ENCODE results near the gene CCDC12.

CCDC12 gene

DNA sequence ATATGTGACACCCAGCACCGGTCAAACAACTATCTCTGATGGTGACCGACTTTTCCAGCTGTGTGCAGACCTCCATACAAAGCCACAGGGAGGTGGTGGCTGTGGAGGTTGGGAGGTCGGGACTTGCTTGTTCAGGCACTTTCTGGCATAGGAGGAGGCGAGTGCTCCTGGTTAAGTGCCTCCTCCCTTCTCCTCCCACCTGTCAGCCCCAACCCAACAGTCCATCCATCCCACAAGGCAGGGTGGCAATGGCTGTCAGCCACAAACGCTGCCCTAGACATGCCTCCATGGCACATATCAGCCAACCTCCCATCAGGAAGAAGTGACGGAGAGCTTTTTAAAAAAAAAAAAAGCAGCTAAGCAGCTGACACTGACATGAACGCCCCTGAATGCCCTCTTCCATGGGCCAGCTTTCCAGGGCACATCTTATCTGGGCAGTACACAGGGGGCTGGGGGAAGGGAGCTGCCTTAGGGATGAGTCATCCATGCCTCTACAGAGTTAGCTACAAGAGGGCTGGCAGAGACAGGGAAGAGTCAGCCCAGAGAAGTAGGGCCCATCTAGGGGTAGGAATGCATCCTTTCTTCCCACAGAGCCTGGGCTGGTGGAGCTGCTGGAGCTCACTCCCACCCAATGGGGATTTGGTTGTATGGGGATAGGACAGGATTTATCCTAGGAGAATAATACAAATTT is 41.2 kb downstream of the CCDC12 start:
- no peak for DNase-seq

DNA sequence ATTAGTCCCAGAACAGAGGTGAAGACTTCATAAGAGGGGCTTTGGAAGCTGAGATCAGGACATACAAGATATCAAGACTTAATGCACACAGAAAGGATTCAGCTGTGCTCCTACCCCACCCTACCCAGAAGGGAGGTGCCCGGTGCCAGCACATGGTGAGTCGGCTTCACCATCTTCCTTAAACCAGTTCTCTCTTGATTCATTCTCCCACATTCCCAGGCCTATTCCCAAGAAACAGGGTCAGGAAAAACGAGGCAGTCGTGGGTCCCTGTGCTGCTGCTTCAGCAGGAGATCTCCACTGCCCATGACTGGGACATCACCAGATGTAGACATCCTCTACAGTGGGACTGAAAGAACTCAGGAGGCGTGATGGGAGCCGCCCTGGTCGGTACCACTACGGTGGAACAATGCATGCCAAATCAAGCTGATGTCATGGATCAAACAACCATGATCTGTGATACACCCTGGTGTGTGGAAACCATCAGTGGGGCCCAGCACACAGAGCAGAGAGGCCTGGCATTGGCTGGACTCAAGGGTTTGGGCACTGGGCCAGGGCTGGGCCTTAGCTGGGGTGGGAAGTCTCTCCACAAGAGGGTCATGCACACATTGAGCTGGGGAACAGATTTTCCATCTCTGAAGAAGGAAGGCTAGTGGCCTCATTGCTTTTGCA is 41.9 kb downstream of the CCDC12 start:
- no peak for DNase-seq

DNA sequence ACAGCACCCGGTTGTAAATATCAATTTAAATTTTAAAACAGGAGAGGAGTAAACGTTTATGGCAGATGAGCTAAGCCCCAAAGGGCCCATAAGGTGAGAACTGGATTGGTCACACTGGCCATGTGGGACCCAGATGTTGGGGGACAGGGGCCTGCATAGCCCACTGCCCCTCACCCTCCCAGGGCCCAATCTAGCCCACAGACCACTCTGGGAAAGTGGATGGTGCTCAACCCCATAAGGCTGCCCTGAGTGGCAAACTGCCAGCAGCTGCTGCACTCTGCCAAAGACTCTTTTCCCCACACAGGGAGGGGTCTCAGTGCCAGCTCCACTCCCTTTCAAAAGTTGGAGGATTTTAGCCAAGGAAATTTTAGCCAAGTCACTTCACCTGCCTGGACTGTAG is 42.5 kb downstream of the CCDC12 start:
- DNase-seq = no peak

DNA sequence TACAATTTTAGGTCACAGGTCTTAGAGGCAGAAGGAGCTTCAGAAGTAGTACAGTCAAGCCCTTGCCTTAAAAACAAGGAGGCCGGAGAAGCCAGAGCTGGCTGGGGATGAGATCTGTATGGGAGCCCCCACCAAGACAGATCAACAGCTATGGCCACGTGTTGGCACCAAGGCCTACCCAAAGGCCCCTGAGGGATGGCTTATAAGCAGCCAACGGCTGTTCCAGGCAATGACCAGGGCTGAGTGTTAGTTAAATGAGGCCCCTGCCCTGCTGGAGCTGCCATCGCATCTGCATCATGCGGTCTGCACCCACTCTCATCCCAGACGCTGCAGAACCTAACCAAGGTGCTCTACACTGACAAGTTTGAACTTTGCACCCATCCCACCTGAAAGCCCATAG is 43.3 kb downstream of the CCDC12 start:
- no peak for DNase-seq

DNA sequence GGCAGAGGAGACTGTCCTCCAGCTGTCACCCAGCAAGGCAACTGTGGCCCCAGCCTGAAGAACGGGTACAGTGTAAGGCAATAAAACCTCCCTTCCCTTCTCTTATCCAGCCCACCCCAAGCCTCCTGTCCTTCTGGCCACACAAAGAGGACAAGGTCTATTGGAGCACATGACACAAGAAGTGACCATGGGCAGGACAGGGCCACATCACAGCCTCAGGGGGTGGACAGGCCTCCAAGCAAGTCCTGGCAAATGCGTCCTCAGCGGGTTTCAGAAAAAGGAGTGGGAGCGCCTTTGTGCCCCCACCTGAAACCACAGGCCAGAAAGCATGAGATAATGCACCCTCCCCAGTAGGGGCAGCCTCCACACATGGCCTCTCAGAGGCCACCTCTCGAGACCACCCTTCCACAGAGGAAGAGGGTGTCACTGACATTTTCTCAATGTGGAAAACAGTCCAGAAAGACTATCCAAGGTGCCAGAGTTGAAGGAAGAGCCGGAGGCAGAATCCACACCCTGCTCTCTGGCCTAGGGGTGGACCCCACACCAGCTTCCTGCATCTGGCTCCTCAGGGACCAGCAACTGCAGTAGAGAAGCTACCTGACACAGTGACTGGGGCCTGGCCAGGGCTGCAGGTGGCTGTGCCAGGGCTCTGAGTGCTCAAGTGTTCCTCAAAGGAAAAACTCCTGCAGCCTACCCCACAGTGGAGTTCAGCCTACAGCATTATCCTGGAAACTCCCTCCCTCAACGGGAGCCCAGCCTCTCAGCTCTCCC is 43.9 kb downstream of the CCDC12 start:
- DNase-seq = no peak

DNA sequence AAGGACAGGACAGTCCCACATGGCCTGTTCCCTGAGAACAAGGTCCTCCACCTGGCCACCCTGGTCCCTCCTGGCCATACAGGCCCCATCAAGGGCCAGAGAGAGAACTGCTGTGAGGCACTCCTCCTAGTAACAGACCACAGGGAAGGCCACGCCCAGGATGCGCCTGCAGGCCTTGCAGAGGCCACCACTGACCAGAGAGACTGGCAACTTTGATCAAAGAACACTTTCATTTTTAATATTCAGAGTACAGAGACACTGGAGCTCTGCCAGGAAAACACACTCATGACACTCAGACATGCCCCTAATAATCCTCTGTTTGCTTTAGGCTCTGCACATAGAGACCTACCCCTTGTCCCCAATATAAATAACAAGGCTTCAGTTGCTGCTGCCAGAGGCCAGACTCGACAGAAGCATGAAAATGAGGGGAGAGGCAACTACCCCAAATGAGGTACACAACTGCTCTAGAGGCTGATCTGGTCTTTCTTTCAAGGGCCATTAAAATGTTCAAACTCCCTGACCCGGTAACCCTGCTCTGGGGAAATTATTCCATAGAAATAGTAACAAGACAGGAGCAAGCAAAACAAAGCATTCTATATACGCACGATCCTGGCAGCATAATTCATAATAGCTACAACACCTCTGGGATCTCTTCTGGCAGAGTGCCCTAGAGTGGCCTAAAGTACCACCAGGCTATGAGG is 44.8 kb downstream of the CCDC12 start:
- no peak for DNase-seq

DNA sequence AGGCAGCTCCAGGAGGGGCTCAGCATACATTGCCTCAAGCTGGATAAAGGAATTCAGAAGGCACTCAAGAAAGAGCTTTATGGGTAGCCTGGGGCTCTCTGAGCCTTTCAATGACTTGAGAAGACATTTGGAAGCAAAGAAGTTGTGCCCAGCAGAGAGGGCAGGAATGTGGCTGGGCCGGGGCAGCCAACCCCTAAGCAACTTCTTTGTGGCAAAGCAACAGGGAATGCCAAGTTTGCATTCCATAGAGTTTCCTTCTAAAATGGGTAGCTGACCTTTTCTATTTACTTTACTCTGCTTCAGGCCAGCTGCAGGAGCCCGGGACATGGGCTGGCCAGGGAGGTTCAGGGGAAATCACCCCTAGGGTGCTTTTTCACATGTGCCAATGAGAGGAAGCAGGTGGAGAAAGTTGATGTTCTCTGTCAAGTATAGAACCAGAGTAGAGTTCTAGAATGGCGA is 45.6 kb downstream of the CCDC12 start:
- no peak for DNase-seq

DNA sequence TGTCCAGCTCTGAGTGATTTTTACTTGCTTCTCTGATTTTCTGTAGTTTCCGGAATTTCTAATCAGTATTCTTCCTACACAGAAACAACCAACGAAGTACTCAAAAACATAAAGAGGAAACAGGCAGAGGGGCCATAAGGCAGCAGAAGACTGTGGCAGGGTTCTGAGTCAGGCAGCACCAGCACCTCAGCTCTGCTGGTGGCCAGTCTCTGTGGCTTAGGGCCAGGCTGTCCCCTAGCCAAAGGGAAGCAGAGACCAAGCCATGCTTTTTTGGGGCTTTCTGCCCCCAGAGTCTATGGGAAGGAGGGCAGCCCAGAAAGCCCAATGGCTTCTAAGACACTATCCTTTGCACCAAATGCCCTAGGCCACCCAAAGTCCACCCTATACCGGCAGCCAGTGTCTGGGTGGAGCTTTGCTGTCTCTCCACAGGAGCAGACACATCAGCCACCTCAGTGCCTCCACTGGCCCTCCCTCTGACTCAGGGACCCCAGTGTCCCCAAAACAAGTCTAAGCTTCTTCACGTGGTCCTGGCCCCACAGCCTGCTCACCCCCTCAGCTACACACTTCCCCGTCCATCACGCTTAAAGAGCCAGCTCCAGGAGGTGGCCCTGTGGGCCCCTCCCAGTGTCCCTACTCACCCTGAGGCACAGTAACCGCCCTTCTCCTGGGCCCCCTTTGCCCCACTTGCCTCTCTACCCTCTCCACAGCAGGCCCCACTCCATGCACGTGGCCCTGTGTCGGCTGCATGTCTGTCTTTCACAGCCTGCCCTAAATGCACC is 46.2 kb downstream of the CCDC12 start:
- no peak for DNase-seq

DNA sequence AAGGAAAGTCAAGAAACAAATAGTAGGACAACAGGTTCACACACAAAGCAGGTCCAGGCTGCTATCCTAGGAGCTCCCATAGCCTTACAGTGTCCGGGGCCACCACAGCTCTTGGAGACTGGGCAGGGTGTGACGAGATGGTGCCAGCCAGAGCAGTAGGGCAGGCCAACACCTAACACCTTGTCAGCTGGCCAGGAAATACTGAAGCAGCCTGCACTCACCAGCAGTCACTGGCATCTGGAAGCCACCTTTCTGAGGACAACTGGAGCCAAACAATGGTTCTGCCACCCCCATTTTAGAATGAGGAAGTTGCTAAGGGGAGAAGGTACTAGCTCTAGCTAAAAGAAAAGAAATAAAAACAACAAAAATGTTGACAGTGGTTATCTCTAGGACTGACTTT is 47.2 kb downstream of the CCDC12 start:
- no peak for DNase-seq

DNA sequence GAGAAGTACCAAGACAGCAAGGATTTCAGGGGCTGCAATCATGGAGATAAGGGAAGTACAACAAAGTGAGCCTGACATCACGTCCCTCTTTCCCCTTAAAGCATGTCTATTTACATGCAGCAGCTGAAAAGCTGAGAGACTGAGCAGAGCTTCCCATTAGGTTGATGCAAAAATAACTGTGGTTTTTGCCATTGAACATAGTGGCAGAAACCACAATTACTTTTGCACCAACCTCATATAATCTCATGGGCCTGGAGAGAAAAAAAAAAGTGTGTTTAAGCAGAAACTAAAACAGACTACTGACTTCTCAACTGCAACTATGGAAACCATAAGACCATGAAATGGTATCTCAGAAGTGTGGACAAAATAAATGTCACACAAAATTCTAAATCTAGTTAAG is 48.3 kb downstream of the CCDC12 start:
- DNase-seq = no peak

DNA sequence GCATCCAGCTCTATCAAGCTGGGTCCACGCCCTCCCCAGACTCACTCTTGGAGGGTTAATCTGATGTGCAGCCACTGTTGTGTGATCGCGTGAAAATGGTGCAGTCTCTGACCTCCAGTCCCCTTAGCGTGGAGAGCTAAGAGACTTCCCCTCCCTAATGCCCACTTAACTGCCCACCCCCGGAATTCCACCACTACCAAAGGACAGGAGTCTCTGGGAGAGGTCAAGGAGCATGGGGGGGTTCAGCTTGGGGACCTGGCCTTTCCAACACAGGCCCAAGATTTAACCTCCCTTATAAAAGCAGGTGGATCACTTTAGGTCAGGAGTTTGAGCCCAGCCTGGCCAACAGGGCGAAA is 48.8 kb downstream of the CCDC12 start:
- DNase-seq = no peak

DNA sequence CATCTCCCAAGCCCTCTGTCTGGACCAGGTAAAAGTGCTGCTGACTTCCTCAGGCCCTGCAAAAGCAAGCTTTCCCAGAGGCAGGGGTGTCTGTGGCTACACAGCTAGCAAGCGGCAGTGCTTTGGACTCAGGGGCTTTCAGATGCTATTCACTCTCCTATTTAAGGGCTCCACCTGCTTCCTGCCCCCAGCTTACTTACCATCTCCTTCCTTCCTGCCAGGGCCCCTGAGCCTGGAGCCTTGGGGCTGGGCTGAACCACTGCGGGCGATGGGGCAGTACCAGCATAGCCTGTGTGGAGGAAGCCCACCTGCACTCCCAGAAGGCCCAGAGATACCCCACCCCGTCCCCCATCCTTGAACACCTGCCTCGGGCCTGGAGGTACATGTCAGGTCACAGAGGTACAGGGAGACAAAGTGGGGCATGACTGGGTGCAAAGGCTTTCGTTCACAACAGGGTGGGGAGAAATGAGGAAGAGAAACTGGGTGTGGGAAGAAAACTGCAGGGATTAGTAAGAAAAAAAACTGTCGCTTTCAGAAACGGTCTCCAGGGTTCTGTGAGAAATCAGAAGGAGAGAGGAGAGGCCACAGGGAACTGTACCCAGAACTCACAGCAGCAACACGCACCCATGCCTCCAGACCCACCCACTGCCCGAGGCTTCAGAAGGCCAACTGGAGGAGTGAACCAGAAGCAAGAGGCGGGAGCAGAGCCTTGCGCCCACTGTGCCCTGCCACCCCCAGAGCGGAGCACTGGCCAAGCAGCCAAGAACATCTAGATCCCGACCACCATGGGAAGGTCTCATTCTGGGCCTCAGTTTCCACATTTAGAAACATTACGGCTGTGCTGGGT is 49.5 kb downstream of the CCDC12 start:
- no peak for DNase-seq

DNA sequence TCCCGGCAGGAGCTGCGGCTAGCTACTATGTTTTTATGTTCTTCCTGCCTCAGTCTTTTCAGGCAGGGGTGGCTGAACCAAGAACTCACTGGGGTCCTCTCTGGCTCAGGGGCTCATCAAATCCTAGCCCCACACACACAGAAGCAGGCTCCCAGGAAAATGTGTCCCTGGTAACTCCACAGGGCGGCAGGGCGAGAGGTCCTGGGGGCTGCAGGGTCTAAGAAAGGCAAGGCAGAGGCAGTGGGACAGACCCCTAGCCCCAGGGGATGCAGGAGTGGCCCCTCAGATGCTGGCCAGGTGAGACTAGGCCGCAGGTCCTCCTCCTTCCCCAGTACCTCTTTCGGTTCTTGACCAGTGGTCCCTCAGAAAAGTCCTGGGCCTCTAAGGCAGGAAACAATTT is 50.1 kb downstream of the CCDC12 start:
- no peak for DNase-seq

DNA sequence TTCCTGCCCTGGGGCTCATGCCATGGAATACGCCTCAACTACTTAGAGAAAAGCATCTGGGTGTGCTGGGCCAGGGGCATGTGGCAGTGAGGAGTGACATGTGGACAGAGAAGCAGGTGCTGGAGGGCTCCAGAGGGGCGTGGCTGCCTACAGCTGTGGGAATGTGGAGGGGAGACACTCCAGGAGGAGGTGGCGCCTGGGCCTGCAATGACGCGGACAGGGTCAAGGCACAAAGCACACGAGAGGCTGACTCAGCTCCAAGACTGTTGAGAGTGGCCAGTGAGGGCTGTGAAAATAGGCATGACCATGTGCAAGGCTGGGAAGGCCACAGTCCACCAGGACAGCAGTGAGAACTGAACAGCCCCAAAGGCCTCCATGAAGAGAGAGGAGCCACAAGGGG is 50.5 kb downstream of the CCDC12 start:
- DNase-seq = no peak

DNA sequence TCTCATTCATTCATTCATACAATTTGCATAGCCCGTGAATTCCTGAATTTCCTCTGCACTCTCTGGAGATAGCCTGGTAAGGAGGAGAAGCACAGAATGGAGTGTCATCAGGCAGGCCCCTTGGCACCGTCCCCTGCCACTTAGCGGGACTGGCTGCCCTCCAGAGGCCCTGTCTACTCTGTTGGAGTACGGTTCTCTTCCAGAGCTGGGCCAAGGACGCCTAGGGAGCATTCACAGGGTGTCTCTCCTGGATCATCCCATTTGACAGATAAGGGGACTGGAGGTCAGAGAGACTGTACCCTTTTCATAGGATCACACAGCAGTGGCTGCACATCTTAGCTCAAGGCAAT is 51.0 kb downstream of the CCDC12 start:
- no peak for DNase-seq

DNA sequence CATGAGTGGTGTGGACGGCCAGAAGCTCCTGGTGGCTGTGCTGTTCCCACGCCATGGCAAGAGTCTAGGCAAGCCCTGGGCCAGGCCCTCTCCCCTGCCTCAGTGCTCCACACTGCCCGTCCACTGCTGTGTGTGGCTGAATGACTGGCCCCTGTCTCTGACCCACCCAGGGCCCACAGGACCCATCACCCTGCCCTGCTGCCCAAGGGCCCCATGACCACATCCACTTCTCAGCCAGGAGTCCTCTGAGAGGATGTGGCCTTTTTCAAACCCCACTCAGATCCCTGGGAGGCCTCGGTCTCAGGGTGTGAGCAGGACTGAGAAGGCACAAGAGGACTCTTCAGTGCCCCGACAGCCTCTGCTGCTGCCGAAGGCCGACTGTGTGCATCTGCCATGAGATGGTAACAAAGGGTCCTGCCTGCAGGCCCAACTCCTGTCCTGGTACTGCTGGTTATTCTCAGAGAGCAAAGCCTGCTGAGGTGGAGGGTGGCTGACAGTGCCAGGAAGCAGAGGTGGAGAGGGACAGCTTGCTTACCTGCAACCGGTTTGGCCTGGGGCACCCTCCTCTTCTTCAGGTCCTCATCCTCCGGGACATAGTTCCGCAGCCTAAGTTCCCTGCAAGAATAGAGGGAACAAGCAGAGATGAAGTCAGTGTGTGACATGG is 51.5 kb downstream of the CCDC12 start:
- no peak for DNase-seq

DNA sequence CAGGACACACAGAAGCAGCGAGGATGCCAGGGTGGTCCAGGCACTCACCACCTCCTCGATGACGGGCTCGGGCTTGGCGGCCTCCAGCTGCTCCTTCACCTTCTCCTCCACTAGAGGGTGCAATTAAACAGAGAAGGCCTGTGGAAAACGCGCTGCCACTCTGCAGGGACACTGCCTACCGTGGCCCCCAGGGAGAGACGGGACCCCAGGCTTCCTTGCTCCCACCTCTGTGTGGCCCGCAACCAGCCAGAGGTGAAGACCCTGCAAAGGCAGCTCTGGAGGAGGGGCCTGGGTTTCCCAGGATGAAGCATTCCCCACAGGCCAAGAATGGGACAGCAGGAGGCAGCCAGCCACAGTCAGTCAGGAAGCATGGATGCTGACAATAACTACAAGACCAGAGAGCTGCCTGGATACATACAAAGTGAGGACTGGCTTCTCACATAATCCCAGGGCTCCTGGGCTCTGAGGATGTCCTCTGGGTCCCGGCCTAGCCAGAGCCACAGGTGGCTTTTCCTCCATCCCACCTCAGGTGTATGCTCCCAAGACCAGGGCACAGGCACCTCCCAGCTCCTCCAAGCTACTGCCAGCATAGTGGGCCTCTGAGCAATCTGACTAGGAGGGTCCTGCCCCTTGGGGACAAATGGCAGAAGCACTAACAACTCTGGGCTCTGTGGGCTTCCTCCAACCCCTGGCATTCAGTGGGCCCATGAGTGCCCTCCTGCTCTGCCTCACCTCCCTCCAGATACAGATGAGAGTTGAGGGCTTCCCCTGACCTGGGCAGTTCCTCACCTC is 52.8 kb downstream of the CCDC12 start:
- no peak for DNase-seq

DNA sequence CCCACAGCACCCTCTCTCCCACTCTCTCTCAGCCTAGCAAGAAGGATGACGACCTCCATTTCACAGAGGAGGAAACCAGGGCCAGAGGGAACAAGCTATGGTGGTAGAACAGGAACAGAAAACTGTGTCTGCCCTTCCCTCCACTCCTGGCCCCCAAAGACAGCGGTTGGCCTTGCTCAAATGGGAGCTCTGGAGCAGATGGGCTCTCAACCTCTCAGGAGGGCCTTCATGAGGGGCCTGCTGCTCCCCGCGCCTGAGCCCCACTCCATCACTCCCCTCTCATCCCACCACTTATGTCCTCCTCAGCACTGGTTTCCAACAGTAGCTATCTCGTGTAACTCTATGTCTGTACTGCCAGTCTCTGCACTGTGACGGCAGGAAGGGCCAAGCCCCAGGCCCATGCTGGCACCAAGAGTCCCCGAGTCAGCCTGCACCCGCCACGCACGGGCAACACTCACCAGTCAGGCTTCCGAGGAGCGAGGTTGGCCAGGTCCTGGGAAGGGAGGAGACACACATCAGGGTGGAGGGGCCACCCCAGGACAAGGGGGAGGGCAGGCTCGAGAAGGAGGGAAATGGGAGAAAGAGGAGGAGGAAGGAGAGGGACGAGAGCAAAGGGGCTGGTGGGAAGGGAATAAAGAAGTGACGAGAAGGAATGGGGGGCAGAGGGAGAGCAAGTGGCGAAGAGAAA is 53.5 kb downstream of the CCDC12 start:
- no peak for DNase-seq

DNA sequence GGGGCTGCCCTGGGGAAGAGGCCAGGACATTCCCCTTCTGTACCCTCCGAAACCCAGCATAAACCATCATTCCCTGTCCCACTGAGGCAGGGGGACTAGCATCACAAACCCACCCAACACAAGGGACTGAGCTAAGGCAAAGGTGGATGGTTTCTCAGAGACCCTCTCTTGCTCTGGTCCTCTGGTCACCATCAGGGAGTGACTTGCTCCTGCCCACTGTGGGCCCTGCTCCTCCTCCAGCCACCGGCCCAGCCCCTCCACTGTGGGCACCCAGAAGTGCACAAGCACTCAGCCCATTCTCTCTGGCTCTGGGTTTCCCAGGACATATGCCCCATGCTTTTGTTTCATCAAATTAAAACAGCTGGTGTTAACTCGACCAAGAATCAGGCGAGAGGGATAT is 54.1 kb downstream of the CCDC12 start:
- no peak for DNase-seq

DNA sequence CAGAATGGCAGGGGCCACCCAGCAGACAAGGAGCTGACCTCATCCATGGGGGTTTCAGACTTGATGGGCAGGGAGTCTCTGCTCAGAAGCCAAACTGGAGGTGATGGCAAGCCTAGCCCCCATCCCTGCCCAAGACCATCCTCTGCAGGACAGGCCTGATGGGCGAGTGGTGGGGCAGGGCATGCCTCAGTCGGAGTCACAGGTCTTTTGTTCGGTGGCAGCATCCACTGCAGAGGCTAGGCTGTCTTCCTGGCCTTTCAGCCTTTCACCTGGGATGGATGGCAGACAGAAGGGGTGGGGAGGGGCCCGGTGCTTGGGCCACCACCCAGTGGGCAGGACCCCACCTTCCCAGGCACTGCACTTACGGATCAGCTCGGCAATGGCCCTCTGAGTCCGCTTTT is 54.7 kb downstream of the CCDC12 start:
- no peak for DNase-seq

All from NCI-H1048 (cell line).